K562 (cell line): ENCODE data around the gene MYO10. TPM values are rescaled to one million over a fixed set of nuclear protein-coding genes. Genes with fewer than 3 reads are reported as not detected.

ENCODE experiments used
- CHD7 ChIP-seq: fragments of 200-600 bp; sonication (generic); IDR thresholded peaks from one replicate; pipeline ENCODE4 v1.6.1; 2012; ENCODE audit warnings: mild to moderate bottlenecking, low read depth, low read length, inconsistent platforms
- polyA plus RNA-seq, 8 experiments: library from polyadenylated mRNA; depleted of rRNA in 4 of 8; stranded (reverse) in 5 of 8; unstranded in 3 of 8; fragments of >200 nt; fragmentation: Nextera tagmentation in 2 of 8; fragmentation: Illumina TruSeq in 1 of 8; extraction: Ambion mirVana in 2 of 8; extraction: Trizol in 1 of 8; gene quantifications; 2 replicates each; pipeline versions ENCODE4 v1.2.1 to v1.2.3, GENCODE V29; 2011 to 2014; ENCODE audit warnings: inconsistent platforms in 1 of 8, missing spikeins in 1 of 8
- total RNA-seq, 7 experiments: library from RNA; depleted of rRNA in 6 of 7; stranded (reverse); fragments of >200 nt in 6 of 7; fragmentation: Illumina TruSeq in 2 of 7; extraction: Trizol in 2 of 7; gene quantifications; 2 replicates each; pipeline versions ENCODE4 v1.2.1 to v1.2.3, GENCODE V29; 2011 to 2021; ENCODE audit warnings: low replicate concordance in 1 of 7

The MYO10 gene
- total and polyA plus RNA-seq, 9 of the 15 experiments (the other 6 are each of a cell fraction or from before 2014, with no cell fraction given): 0.04 to 0.24 TPM; not detected in 7

- TF ChIP-seq CHD7: no peak
- TF ChIP-seq, all 486 proteins: peak for 5
These were observed 8.0 kb upstream of the MYO10 start (continued) for GRCh38 chr5:16943846-16944678.
